ENCODE measurements around the gene ORAI3. TPM values are rescaled to one million over a fixed set of nuclear protein-coding genes. Genes with fewer than 3 reads are reported as not detected.

The ORAI3 gene
- total and polyA plus RNA-seq, 2 of the 13 experiments (the other 11 are each of a cell fraction or from before 2014, with no cell fraction given), result 11.4 to 32.0 TPM

- TF ChIP-seq AKNA (CRISPR knock-in tag; IDR thresholded peaks at IDR 0.05; ENCODE audit: borderline replicate concordance), result no peak
- no peak for TF ChIP-seq HNF1A (IDR thresholded peaks at IDR 0.05; ENCODE audit: low read depth)
- no peak; the same call in 1 of the 2 replicates for TF ChIP-seq HNF1A (CRISPR knock-in tag; IDR thresholded peaks at IDR 0.05; ENCODE audit: borderline replicate concordance)
- no peak for TF ChIP-seq ZNF737 (CRISPR knock-in tag; IDR thresholded peaks at IDR 0.05; ENCODE audit: borderline replicate concordance)
- no peak for TF ChIP-seq KDM6A (CRISPR knock-in tag; IDR thresholded peaks at IDR 0.05; ENCODE audit: low read depth)
- no peak for TF ChIP-seq MAZ (IDR thresholded peaks at IDR 0.05; ENCODE audit: borderline replicate concordance, low read depth, low read length)
- TF ChIP-seq MAZ (CRISPR knock-in tag; IDR thresholded peaks at IDR 0.05; ENCODE audit: low read depth), result peak; percentile 74
- no peak for TF ChIP-seq SP2 (CRISPR knock-in tag; IDR thresholded peaks at IDR 0.05)
- TF ChIP-seq ELK4 (CRISPR knock-in tag; IDR thresholded peaks at IDR 0.05; ENCODE audit: borderline replicate concordance), result no peak
- TF ChIP-seq ARNT2 (CRISPR knock-in tag; IDR thresholded peaks at IDR 0.05; ENCODE audit: low read depth), result peak; percentile 92
- peak; percentile 23; the same call in 1 of the 2 replicates for TF ChIP-seq NCOA1 (CRISPR knock-in tag; IDR thresholded peaks at IDR 0.05)
- no peak for TF ChIP-seq FOXA1 (IDR thresholded peaks at IDR 0.05)
- no peak for TF ChIP-seq FOXA1 (CRISPR knock-in tag; IDR thresholded peaks at IDR 0.05)
- peak; percentile 82 for TF ChIP-seq POGK (CRISPR knock-in tag; conservative IDR thresholded peaks at IDR 0.05)
- no peak for TF ChIP-seq ZNF24 (IDR thresholded peaks at IDR 0.05)
- TF ChIP-seq GABPA (IDR thresholded peaks at IDR 0.05; ENCODE audit: low read depth, low read length), result no peak
- no peak for TF ChIP-seq GABPA (CRISPR knock-in tag; IDR thresholded peaks at IDR 0.05; ENCODE audit: low read depth)
Observed at GRCh38 chr16:30948667-30949649, at the start of gene ORAI3 (continued).
